C4-2B (cell line): Measurements from ENCODE around the gene PRKCA.

Experiments
- H3K27ac ChIP-seq: fragments of 450-650 bp; 2 replicates; pipeline ENCODE4 v1.5.1; 2017
- ZFX ChIP-seq: fragments of 450-650 bp; IDR thresholded peaks from 2 replicates; pipeline ENCODE4 v1.6.1; 2017
- TF ChIP-seq, protein P1 (sequence below): fragments of 450-650 bp; conservative IDR thresholded peaks from 2 replicates; pipeline ENCODE4 v1.5.1; 2017; ENCODE audit warnings: mild to moderate bottlenecking

Gene PRKCA

GRCh38 chr17:66507982-66508760 lies 205.8 kb downstream of the PRKCA start:
- TF ChIP-seq ZFX: no peak
- peak overlapping the region; percentile 56 for H3K27ac ChIP-seq

DNA sequence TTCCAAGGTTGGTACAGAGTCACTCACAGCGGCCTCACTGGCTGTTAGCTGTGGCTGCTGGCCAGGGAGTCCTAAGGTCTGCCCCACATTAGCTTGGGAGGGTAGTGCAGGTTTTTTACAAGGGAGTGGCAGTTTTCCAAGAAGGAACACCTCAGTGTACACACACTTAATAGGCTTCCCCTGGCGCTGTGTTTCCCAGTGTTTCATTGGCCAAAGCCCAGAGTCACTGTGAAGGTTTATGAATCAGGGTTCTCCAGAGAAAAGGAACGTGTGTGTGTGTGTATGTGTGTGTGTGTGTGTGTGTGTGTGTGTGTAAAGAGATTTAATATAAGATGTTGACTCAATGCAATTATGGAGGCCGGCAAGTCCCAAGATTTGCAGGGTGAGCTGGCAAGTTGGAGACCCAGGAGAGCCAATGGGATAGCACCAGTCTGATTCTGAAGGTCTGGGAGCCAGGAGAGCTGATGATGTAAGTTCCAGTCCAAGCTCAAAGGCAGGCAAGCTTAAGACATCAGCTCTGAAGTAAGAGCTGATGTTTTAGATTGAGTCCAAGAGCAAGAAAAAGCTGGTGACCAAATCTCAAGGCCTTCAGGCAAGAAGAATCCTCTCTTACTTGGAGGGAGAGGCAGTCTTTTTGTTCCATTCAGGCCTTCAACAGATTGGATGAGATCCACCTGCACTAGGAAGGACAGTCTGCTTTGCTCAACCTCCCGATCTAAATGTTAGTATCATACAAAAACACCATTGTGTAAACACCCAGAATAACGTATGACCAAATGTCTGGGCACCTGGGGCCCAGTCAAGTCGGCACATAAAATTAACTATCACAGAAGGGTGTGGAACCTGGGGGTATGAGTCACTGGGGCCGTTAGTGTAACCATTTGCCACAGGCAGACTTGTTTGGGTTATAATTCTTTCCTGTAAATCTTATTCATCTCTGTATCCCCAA lies 206.8 kb downstream of the PRKCA start:
- TF ChIP-seq ZFX: no peak
- TF ChIP-seq, protein P1, sequence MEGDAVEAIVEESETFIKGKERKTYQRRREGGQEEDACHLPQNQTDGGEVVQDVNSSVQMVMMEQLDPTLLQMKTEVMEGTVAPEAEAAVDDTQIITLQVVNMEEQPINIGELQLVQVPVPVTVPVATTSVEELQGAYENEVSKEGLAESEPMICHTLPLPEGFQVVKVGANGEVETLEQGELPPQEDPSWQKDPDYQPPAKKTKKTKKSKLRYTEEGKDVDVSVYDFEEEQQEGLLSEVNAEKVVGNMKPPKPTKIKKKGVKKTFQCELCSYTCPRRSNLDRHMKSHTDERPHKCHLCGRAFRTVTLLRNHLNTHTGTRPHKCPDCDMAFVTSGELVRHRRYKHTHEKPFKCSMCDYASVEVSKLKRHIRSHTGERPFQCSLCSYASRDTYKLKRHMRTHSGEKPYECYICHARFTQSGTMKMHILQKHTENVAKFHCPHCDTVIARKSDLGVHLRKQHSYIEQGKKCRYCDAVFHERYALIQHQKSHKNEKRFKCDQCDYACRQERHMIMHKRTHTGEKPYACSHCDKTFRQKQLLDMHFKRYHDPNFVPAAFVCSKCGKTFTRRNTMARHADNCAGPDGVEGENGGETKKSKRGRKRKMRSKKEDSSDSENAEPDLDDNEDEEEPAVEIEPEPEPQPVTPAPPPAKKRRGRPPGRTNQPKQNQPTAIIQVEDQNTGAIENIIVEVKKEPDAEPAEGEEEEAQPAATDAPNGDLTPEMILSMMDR: no peak
- H3K27ac ChIP-seq: peak overlapping the region; percentile 56

- TF ChIP-seq, protein P1: no peak
- TF ChIP-seq ZFX: no peak
- no peak overlapping the region for H3K27ac ChIP-seq
Measured at GRCh38 chr17:66509926-66510325, 207.5 kb downstream of the PRKCA start.

GRCh38 chr17:66511135-66511534 lies 208.7 kb downstream of the PRKCA start:
- H3K27ac ChIP-seq: no peak overlapping the region
- TF ChIP-seq ZFX: no peak
- TF ChIP-seq, protein P1: no peak

GRCh38 chr17:66514227-66514806 lies 211.9 kb downstream of the PRKCA start:
- TF ChIP-seq ZFX: no peak
- TF ChIP-seq, protein P1: no peak
- no peak overlapping the region for H3K27ac ChIP-seq

- H3K27ac ChIP-seq: no peak overlapping the region
- TF ChIP-seq, protein P1: no peak
- no peak for TF ChIP-seq ZFX
Measured at GRCh38 chr17:66515974-66516373, 213.6 kb downstream of the PRKCA start.

DNA sequence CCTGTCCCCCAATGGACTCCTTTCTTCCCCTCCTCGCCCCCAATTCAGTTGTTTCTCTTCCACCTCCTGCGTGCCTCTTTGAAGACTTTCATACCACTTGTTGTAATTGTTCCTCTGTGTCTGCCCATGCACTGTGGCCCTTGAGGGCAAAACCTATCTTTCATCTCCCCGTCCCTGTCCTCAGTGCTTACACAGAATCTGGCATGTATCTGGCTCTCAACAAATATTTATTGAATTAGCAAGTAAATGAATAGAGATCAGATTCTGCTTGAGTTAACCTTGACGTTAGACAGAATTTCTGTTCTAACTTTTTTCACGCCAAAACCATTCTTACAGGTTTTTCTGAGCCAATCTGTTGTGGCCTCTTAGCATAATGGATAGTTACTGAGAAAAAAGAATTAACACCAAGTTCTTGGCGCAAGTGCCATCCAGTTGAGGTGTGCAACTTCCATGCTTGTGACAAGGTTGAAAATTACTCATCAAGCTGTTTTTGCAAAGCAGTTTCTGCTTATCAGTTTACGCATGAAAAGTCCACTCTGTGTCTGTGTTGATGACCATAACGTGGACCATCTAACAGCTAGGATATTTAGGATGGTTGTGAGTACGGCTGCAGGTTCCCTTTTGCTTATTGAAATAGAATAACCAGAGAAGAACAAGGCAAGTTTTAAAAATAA lies 215.1 kb downstream of the PRKCA start:
- no peak overlapping the region for H3K27ac ChIP-seq
- TF ChIP-seq, protein P1: no peak
- TF ChIP-seq ZFX: no peak
